T-helper 1 cell treated with Interleukin-12 subunit alpha and Interleukin-12 subunit beta and Interleukin-4 antibody, amounts not matched to agents 30 μg/mL and 1 μg/mL, for 36 hours (primary cell): ENCODE results near the gene GRIK1.

ENCODE experiments used
- H3K27ac Mint-ChIP-seq: one replicate; pipeline ENCODE4 v1.8.0; 2021; ENCODE audit warnings: mild to moderate bottlenecking, mixed read lengths
- H3K27me3 Mint-ChIP-seq: one replicate; pipeline ENCODE4 v1.8.0; 2021; ENCODE audit warnings: low read depth, mixed read lengths
- H3K36me3 Mint-ChIP-seq: one replicate; pipeline ENCODE4 v1.8.0; 2021; ENCODE audit warnings: low read depth, mixed read lengths
- H3K4me1 Mint-ChIP-seq: one replicate; pipeline ENCODE4 v1.8.0; 2021; ENCODE audit warnings: low read depth, mixed read lengths
- H3K4me3 Mint-ChIP-seq: one replicate; pipeline ENCODE4 v1.8.0; 2021; ENCODE audit warnings: mild to moderate bottlenecking, moderate library complexity, mixed read lengths
- H3K9me3 Mint-ChIP-seq: one replicate; pipeline ENCODE4 v1.8.0; 2021; ENCODE audit warnings: mixed read lengths

The GRIK1 gene

GRCh38 chr21:29658934-29659203 is 280.9 kb downstream of the GRIK1 start:
- peaks cover 29% of the 10 kb centered on the region for H3K4me1 Mint-ChIP-seq
- no peak overlapping the region for H3K27ac Mint-ChIP-seq
- peaks cover 7% of the 10 kb centered on the region for H3K27me3 Mint-ChIP-seq
- peaks cover 10% of the 10 kb centered on the region for H3K36me3 Mint-ChIP-seq
- H3K9me3 Mint-ChIP-seq, result peaks cover 15% of the 10 kb centered on the region
- H3K4me3 Mint-ChIP-seq, result no peak overlapping the region

GRCh38 chr21:29658177-29658933 is 281.4 kb downstream of the GRIK1 start:
- Mint-ChIP-seq H3K9me3 (peaks cover 15% of the 10 kb centered on the region), H3K4me1 (peaks cover 29% of the 10 kb centered on the region), H3K4me3 (no peak overlapping the region), H3K27me3 (peaks cover 4% of the 10 kb centered on the region), H3K27ac (no peak overlapping the region), H3K36me3 (peaks cover 10% of the 10 kb centered on the region)

GRCh38 chr21:29657240-29657989 is 282.4 kb downstream of the GRIK1 start:
- peak overlapping the region; percentile 79 for H3K27ac Mint-ChIP-seq
- H3K9me3 Mint-ChIP-seq, result peaks cover 15% of the 10 kb centered on the region
- peaks cover 29% of the 10 kb centered on the region for H3K4me1 Mint-ChIP-seq
- peaks cover 4% of the 10 kb centered on the region for H3K27me3 Mint-ChIP-seq
- peaks cover 10% of the 10 kb centered on the region for H3K36me3 Mint-ChIP-seq
- H3K4me3 Mint-ChIP-seq, result peak overlapping the region; percentile 20

GRCh38 chr21:29656504-29657239 is 283.1 kb downstream of the GRIK1 start:
- H3K27ac Mint-ChIP-seq, result peak overlapping the region; percentile 79
- H3K4me3 Mint-ChIP-seq, result peak overlapping the region; percentile 20
- H3K27me3 Mint-ChIP-seq, result no peaks in the 10 kb centered on the region
- peaks cover 12% of the 10 kb centered on the region for H3K36me3 Mint-ChIP-seq
- H3K4me1 Mint-ChIP-seq, result peaks cover 27% of the 10 kb centered on the region
- H3K9me3 Mint-ChIP-seq, result peaks cover 15% of the 10 kb centered on the region

GRCh38 chr21:29655577-29655976 is 284.2 kb downstream of the GRIK1 start:
- Mint-ChIP-seq H3K36me3 (peaks cover 8% of the 10 kb centered on the region), H3K27me3 (no peaks in the 10 kb centered on the region), H3K9me3 (peaks cover 15% of the 10 kb centered on the region), H3K4me1 (peaks cover 23% of the 10 kb centered on the region), H3K27ac (peak overlapping the region; percentile 65), H3K4me3 (peak overlapping the region; percentile 32)

GRCh38 chr21:29654855-29655254 is 284.9 kb downstream of the GRIK1 start:
- H3K4me1 Mint-ChIP-seq, result peaks cover 23% of the 10 kb centered on the region
- H3K27ac Mint-ChIP-seq, result no peak overlapping the region
- H3K36me3 Mint-ChIP-seq, result peaks cover 6% of the 10 kb centered on the region
- H3K27me3 Mint-ChIP-seq, result no peaks in the 10 kb centered on the region
- H3K9me3 Mint-ChIP-seq, result peaks cover 12% of the 10 kb centered on the region
- H3K4me3 Mint-ChIP-seq, result no peak overlapping the region

- Mint-ChIP-seq H3K9me3 (peaks cover 10% of the 10 kb centered on the region), H3K27ac (no peak overlapping the region), H3K27me3 (no peaks in the 10 kb centered on the region), H3K36me3 (peaks cover 6% of the 10 kb centered on the region), H3K4me3 (no peak overlapping the region), H3K4me1 (peaks cover 23% of the 10 kb centered on the region)
These were observed 285.6 kb downstream of the GRIK1 start for GRCh38 chr21:29654203-29654602.

- no peak overlapping the region for H3K27ac Mint-ChIP-seq
These were observed 289.2 kb downstream of the GRIK1 start for GRCh38 chr21:29650523-29651022.

GRCh38 chr21:29649406-29649814 is 290.4 kb downstream of the GRIK1 start:
- Mint-ChIP-seq H3K9me3 (no peaks in the 10 kb centered on the region), H3K27ac (no peak overlapping the region), H3K4me3 (no peak overlapping the region), H3K4me1 (peaks cover 3% of the 10 kb centered on the region), H3K36me3 (peaks cover 1% of the 10 kb centered on the region), H3K27me3 (no peaks in the 10 kb centered on the region)

More at GRCh38 chr21:29650523-29651022, 289.2 kb downstream of the GRIK1 start:
- Mint-ChIP-seq H3K4me3 (no peak overlapping the region), H3K4me1 (peaks cover 9% of the 10 kb centered on the region), H3K9me3 (peaks cover 7% of the 10 kb centered on the region), H3K27me3 (no peaks in the 10 kb centered on the region), H3K36me3 (peaks cover 5% of the 10 kb centered on the region)

GRCh38 chr21:29648710-29649240 is 291.0 kb downstream of the GRIK1 start:
- H3K4me1 Mint-ChIP-seq, result no peaks in the 10 kb centered on the region
- no peak overlapping the region for H3K27ac Mint-ChIP-seq
- peaks cover 1% of the 10 kb centered on the region for H3K36me3 Mint-ChIP-seq
- H3K27me3 Mint-ChIP-seq, result no peaks in the 10 kb centered on the region
- H3K4me3 Mint-ChIP-seq, result no peak overlapping the region
- no peaks in the 10 kb centered on the region for H3K9me3 Mint-ChIP-seq

GRCh38 chr21:29647353-29647781 is 292.4 kb downstream of the GRIK1 start:
- no peak overlapping the region for H3K4me3 Mint-ChIP-seq
- peaks cover 1% of the 10 kb centered on the region for H3K36me3 Mint-ChIP-seq
- no peaks in the 10 kb centered on the region for H3K27me3 Mint-ChIP-seq
- H3K27ac Mint-ChIP-seq, result no peak overlapping the region
- H3K9me3 Mint-ChIP-seq, result no peaks in the 10 kb centered on the region
- H3K4me1 Mint-ChIP-seq, result no peaks in the 10 kb centered on the region

- no peaks in the 10 kb centered on the region for H3K27me3 Mint-ChIP-seq
- H3K36me3 Mint-ChIP-seq, result no peaks in the 10 kb centered on the region
- H3K9me3 Mint-ChIP-seq, result no peaks in the 10 kb centered on the region
- H3K4me1 Mint-ChIP-seq, result no peaks in the 10 kb centered on the region
- H3K4me3 Mint-ChIP-seq, result no peak overlapping the region
- no peak overlapping the region for H3K27ac Mint-ChIP-seq
These were observed 293.9 kb downstream of the GRIK1 start for GRCh38 chr21:29645666-29646553.

GRCh38 chr21:29643289-29643688 is 296.5 kb downstream of the GRIK1 start:
- Mint-ChIP-seq H3K36me3 (no peaks in the 10 kb centered on the region), H3K4me3 (no peak overlapping the region), H3K27ac (no peak overlapping the region), H3K4me1 (peaks cover 2% of the 10 kb centered on the region), H3K27me3 (no peaks in the 10 kb centered on the region), H3K9me3 (peaks cover 2% of the 10 kb centered on the region)
